Measurements from ENCODE around the gene CERS6.

- no peak for TF ChIP-seq CTCF (IDR thresholded peaks at IDR 0.05; ENCODE audit: low read depth, low read length)
- TF ChIP-seq POLR2A (IDR thresholded peaks at IDR 0.05; ENCODE audit: extremely low read depth, insufficient read length) = no peak
These were observed 257.3 kb downstream of the CERS6 start for GRCh38 chr2:168713325-168713724.
